Measurements from ENCODE around the gene ORAI2.
"Not testable (repeated sequence)": the region's sequence is repeated elsewhere in the genome, so short reads cannot be mapped to it uniquely, and the experiment has no call there.

DNA sequence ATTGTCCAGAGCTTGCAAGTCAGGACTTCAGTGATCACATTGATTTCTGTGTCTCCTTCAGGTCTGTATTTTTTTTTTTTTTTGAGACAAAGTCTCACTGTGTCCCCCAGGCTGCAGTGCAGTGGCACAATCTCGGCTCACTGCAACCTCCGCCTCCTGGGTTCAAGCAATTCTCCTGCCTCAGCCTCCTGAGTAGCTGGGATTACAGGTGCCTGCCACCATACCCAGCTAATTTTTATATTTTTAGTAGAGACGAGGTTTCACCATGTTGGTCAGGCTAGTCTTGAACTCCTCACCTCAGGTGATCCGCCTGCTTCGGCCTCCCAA lies 28.6 kb upstream of the ORAI2 start:
- not testable (repeated sequence) for TF ChIP-seq EP300 (conservative IDR thresholded peaks at IDR 0.05; ENCODE audit: poor library complexity, severe bottlenecking); POLR2AphosphoS5 (IDR thresholded peaks at IDR 0.05); EZH2 (IDR thresholded peaks at IDR 0.05; ENCODE audit: borderline replicate concordance, insufficient read depth, low read length, poor library complexity, severe bottlenecking)
- TF ChIP-seq, protein P1, sequence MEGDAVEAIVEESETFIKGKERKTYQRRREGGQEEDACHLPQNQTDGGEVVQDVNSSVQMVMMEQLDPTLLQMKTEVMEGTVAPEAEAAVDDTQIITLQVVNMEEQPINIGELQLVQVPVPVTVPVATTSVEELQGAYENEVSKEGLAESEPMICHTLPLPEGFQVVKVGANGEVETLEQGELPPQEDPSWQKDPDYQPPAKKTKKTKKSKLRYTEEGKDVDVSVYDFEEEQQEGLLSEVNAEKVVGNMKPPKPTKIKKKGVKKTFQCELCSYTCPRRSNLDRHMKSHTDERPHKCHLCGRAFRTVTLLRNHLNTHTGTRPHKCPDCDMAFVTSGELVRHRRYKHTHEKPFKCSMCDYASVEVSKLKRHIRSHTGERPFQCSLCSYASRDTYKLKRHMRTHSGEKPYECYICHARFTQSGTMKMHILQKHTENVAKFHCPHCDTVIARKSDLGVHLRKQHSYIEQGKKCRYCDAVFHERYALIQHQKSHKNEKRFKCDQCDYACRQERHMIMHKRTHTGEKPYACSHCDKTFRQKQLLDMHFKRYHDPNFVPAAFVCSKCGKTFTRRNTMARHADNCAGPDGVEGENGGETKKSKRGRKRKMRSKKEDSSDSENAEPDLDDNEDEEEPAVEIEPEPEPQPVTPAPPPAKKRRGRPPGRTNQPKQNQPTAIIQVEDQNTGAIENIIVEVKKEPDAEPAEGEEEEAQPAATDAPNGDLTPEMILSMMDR (IDR thresholded peaks at IDR 0.05; ENCODE audit: poor library complexity, severe bottlenecking): peak; percentile 20
- TF ChIP-seq SMC3 (conservative IDR thresholded peaks at IDR 0.05; ENCODE audit: poor library complexity): peak; percentile 3
